Endothelial cell of umbilical vein (primary cell): ENCODE measurements around the gene SLC12A2. TPM values are rescaled to one million over a fixed set of nuclear protein-coding genes. Genes with fewer than 3 reads are reported as not detected.
A peak's percentile ranks its signal among the peaks of the same experiment; 100 is the strongest.

Experiments used
- BruUV-seq: library from RNA; stranded (reverse); fragments of 400-500 nt; replicated peaks from 2 replicates; lab custom pipeline; 2021; lab: Mats Ljungman, UMichigan
- CTCF ChIA-PET: fragments of 300-600, 350-600 bp; sonication (Branson Sonifier 250); formaldehyde crosslinking; loops from one replicate; lab custom pipeline; 2021; ENCODE audit warnings: antibody characterized with exemption, inconsistent platforms; lab: Charles Lee
- POLR2A ChIA-PET: fragments of 300-600, 350-600 bp; sonication (Branson Sonifier 250); formaldehyde crosslinking; loops from one replicate; lab custom pipeline; 2021; ENCODE audit warnings: antibody characterized with exemption, inconsistent platforms; lab: Charles Lee
- DNase-seq: peaks from one replicate; pipeline ENCODE4 v3.0.0-alpha.2; 2011; ENCODE audit warnings: low read depth, low spot score
- FAIRE-seq: peaks from 2 replicates; lab custom pipeline; 2011; peaks lifted over from hg19 to GRCh38; lab: Jason Lieb, UNC
- H2AFZ ChIP-seq: 2 replicates; pipeline ENCODE4 v1.6.0; 2012; ENCODE audit warnings: low read depth, low read length, control low read depth, inconsistent platforms
- H3K27ac ChIP-seq: 2 replicates; pipeline ENCODE4 v1.5.1; 2011; ENCODE audit warnings: low read depth, mild to moderate bottlenecking, control low read depth, low read length, moderate library complexity; ENCODE audit not compliant: insufficient read depth
- H3K27me3 ChIP-seq, 2 experiments: 2 replicates each; pipeline versions ENCODE4 v1.6.0 to v1.6.1; 2011; ENCODE audit warnings: low read length in 2 of 2, mixed read lengths in 1 of 2; ENCODE audit not compliant: control insufficient read depth in 2 of 2, insufficient read depth in 2 of 2
- H3K36me3 ChIP-seq, 2 experiments: 2 replicates in 1 of 2; 3 replicates in 1 of 2; pipeline ENCODE4 v1.5.1; 2011; ENCODE audit warnings: low read length in 2 of 2, mild to moderate bottlenecking in 1 of 2, moderate library complexity in 1 of 2; ENCODE audit not compliant: control insufficient read depth in 2 of 2, insufficient read depth in 2 of 2; ENCODE audit errors: extremely low read depth in 1 of 2
- H3K4me1 ChIP-seq: 3 replicates; pipeline ENCODE4 v1.5.1; 2011; ENCODE audit warnings: mild to moderate bottlenecking, low read length; ENCODE audit not compliant: control insufficient read depth, insufficient read depth; ENCODE audit errors: extremely low read depth
- H3K4me2 ChIP-seq: 2 replicates; pipeline ENCODE4 v1.6.1; 2011; ENCODE audit warnings: low read length, control low read depth, mixed read lengths; ENCODE audit not compliant: insufficient read depth
- H3K4me3 ChIP-seq, 3 experiments: fragments of 200-600 bp in 1 of 3; sonication (generic), shearing (Covaris generic) in 1 of 3; replicated peaks in 1 of 3; 2 replicates each; pipeline ENCODE4 v1.5.1; 2011 to 2016; ENCODE audit warnings: control low read depth in 3 of 3, low read length in 3 of 3, mild to moderate bottlenecking in 2 of 3, inconsistent platforms in 1 of 3, low read depth in 1 of 3, moderate library complexity in 1 of 3; ENCODE audit not compliant: insufficient read depth in 1 of 3
- H3K79me2 ChIP-seq: 2 replicates; pipeline ENCODE4 v1.6.0; 2012; ENCODE audit warnings: low read length, inconsistent platforms; ENCODE audit not compliant: control insufficient read depth, insufficient read depth
- H3K9ac ChIP-seq: replicated peaks from 2 replicates; pipeline ENCODE3; 2011; ENCODE audit warnings: low read length, control low read depth; ENCODE audit not compliant: insufficient read depth; ENCODE audit errors: extremely low read depth
- H3K9me1 ChIP-seq: replicated peaks from 3 replicates; pipeline ENCODE4 v1.6.0; 2011; ENCODE audit warnings: mild to moderate bottlenecking, low read length; ENCODE audit not compliant: control insufficient read depth, insufficient read depth; ENCODE audit errors: extremely low read depth
- H3K9me3 ChIP-seq: replicated peaks from 2 replicates; pipeline ENCODE4 v1.5.1; 2012; ENCODE audit warnings: low read length, inconsistent platforms; ENCODE audit not compliant: control insufficient read depth, insufficient read depth
- H4K20me1 ChIP-seq: replicated peaks from 2 replicates; pipeline ENCODE3; 2011; ENCODE audit warnings: mild to moderate bottlenecking, low read length; ENCODE audit not compliant: control insufficient read depth, insufficient read depth; ENCODE audit errors: extremely low read depth
- CTCF ChIP-seq, 2 donors: IDR thresholded peaks; 1 replicate in 1 of 2; 2 replicates in 1 of 2; pipeline ENCODE4 v1.5.1; 2011; ENCODE audit warnings: low read length in 2 of 2, mild to moderate bottlenecking in 2 of 2, moderate library complexity in 2 of 2, control low read depth in 1 of 2, inconsistent platforms in 1 of 2, low read depth in 1 of 2; ENCODE audit not compliant: insufficient read depth in 1 of 2; ENCODE audit errors: extremely low read depth in 1 of 2
- EZH2 ChIP-seq: IDR thresholded peaks from 2 replicates; pipeline ENCODE4 v1.6.1; 2012; ENCODE audit warnings: borderline replicate concordance, low read depth, mild to moderate bottlenecking, moderate library complexity, low read length, inconsistent platforms; ENCODE audit not compliant: severe bottlenecking
- FOS ChIP-seq: IDR thresholded peaks from 2 replicates; pipeline ENCODE4 v1.6.1; 2011; ENCODE audit warnings: mild to moderate bottlenecking, low read length, moderate library complexity, borderline replicate concordance; ENCODE audit not compliant: insufficient read depth
- GATA2 ChIP-seq: IDR thresholded peaks from 2 replicates; pipeline ENCODE4 v1.7.0; 2011; ENCODE audit warnings: low read depth, mild to moderate bottlenecking, moderate library complexity, mixed read lengths, low read length; ENCODE audit not compliant: insufficient read length, insufficient read depth
- JUN ChIP-seq: IDR thresholded peaks from 2 replicates; pipeline ENCODE4 v1.6.1; 2011; ENCODE audit warnings: borderline replicate concordance, low read depth; ENCODE audit not compliant: insufficient read length, insufficient read depth
- MYC ChIP-seq: IDR thresholded peaks from one replicate; pipeline ENCODE4 v1.6.1; 2011; ENCODE audit warnings: mild to moderate bottlenecking, low read depth, low read length
- POLR2A ChIP-seq: IDR thresholded peaks from 2 replicates; pipeline ENCODE4 v1.6.1; 2012; ENCODE audit warnings: low read depth, mild to moderate bottlenecking, control low read depth, low read length
- POLR2AphosphoS5 ChIP-seq: IDR thresholded peaks from 2 replicates; pipeline ENCODE4 v1.6.1; 2012; ENCODE audit warnings: low read depth, mild to moderate bottlenecking, control low read depth, low read length, moderate library complexity; ENCODE audit not compliant: insufficient read depth
- dilution Hi-C: fragments of 300-500 bp; cut with MboI; formaldehyde crosslinking; loops from one replicate; pipeline ENCODE4 v1.15.0; 2019; ENCODE audit warnings: low sequenced_read_pairs; ENCODE audit not compliant: extremely low pct_ligation_motif_present
- intact Hi-C: fragments of 100-400 bp; cut with micrococcal nuclease; formaldehyde crosslinking; loops from one replicate; pipeline ENCODE4 v1.10.0; 2022
- polyA plus RNA-seq, 4 experiments: library from polyadenylated mRNA; depleted of rRNA in 3 of 4; stranded (reverse) in 3 of 4; unstranded in 1 of 4; fragments of >200 nt; gene quantifications; 2 replicates each; pipeline versions ENCODE4 v1.2.1 to v1.2.3, GENCODE V29; 2011 to 2012; ENCODE audit warnings: missing spikeins in 1 of 4
- total RNA-seq: library from RNA; stranded (reverse); gene quantifications from 2 replicates; pipeline ENCODE4 v1.2.3, GENCODE V29; 2021
- TF ChIP-seq, protein P1 (sequence below): IDR thresholded peaks from 2 replicates; pipeline ENCODE4 v1.6.1; 2011; ENCODE audit not compliant: insufficient read depth, insufficient read length

Gene SLC12A2
- total and polyA plus RNA-seq, 2 donors (not counting 3 experiments of a cell fraction or from before 2014, with no cell fraction given), result 11.0 to 59.5 TPM

- no peaks in the 10 kb centered on the region for H3K36me3 ChIP-seq
- peak overlapping the region; percentile 25 for H3K4me2 ChIP-seq
- H3K79me2 ChIP-seq, result no peaks in the 10 kb centered on the region
- H4K20me1 ChIP-seq, result no peaks in the 10 kb centered on the region
- H3K4me3 ChIP-seq, result no peak overlapping the region
- no peaks in the 10 kb centered on the region for H3K9me3 ChIP-seq
- H3K4me1 ChIP-seq, result peaks cover 10% of the 10 kb centered on the region
- peak; percentile 72 for FAIRE-seq
- peak; percentile 42 for TF ChIP-seq FOS
- no peak for TF ChIP-seq EZH2
- TF ChIP-seq JUN, result peak; percentile 41
- no peak for TF ChIP-seq CTCF (IDR thresholded peaks at IDR 0.05; ENCODE audit: extremely low read depth in 1 of 2, insufficient read depth in 1 of 2, low read depth in 1 of 2, low read length in 2 of 2)
- TF ChIP-seq, protein P1, sequence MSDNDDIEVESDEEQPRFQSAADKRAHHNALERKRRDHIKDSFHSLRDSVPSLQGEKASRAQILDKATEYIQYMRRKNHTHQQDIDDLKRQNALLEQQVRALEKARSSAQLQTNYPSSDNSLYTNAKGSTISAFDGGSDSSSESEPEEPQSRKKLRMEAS, result no peak
- TF ChIP-seq POLR2AphosphoS5, result no peak
- no peak for TF ChIP-seq MYC
- TF ChIP-seq POLR2A, result no peak
- TF ChIP-seq GATA2, result no peak
- no peaks in the 10 kb centered on the region for H3K9me1 ChIP-seq
- dilution Hi-C loops, result no loop called here
- no peak overlapping the region for H2AFZ ChIP-seq
- ChIA-PET CTCF (interaction anchor here (0.6 to 6.1 kb wide), 8 partner anchors 38 to 706 kb away, joined by 3 to 79 read pairs (median 4); partner anchors contain the start of gene SLC12A2), POLR2A (no interaction called here)
- intact Hi-C loops, result no loop called here
- H3K27me3 ChIP-seq, result no peaks in the 10 kb centered on the region
- no peak overlapping the region for H3K9ac ChIP-seq
- peak overlapping the region; percentile 38 for H3K27ac ChIP-seq
- DNase-seq, result peak; percentile 65
- no TSS peak for BruUV-seq
Measured at GRCh38 chr5:128199104-128199503, 115.5 kb downstream of the SLC12A2 start.
